PC-3 (cell line): ENCODE results near the gene NFATC1. TPM values are rescaled to one million over a fixed set of nuclear protein-coding genes. Genes with fewer than 3 reads are reported as not detected.
A peak's percentile ranks its signal among the peaks of the same experiment; 100 is the strongest.

Experiments used
- ATAC-seq: fragments of 200-7000 bp; cut with Tn5 transposase; 2 replicates; pipeline ENCODE4 v1.9.1; 2020; ENCODE audit warnings: mild to moderate bottlenecking, moderate library complexity
- BruUV-seq: library from RNA; stranded (reverse); fragments of 400-500 nt; replicated peaks from 2 replicates; lab custom pipeline; 2021; lab: Mats Ljungman, UMichigan
- CTCF ChIA-PET: fragments of 300-600 bp; sonication (Branson Sonifier 250); formaldehyde crosslinking; loops from one replicate; lab custom pipeline; 2022; ENCODE audit warnings: antibody characterized with exemption; lab: Charles Lee
- POLR2A ChIA-PET: fragments of 300-600 bp; sonication (Branson Sonifier 250); formaldehyde crosslinking; loops from one replicate; lab custom pipeline; 2022; ENCODE audit warnings: antibody characterized with exemption; ENCODE audit not compliant: unreplicated experiment; lab: Charles Lee
- DNase-seq: peaks from one replicate; pipeline ENCODE4 v3.0.0-alpha.2; 2015
- H2AFZ ChIP-seq: fragments of 300-600 bp; sonication (generic); 2 replicates; pipeline ENCODE4 v1.6.0; 2016; ENCODE audit warnings: antibody characterized with exemption, low read length
- H3F3A ChIP-seq: fragments of 300-600 bp; sonication (generic); one replicate; pipeline ENCODE4 v1.6.0; 2017; ENCODE audit warnings: antibody characterized with exemption, low read length, control low read depth, mild to moderate bottlenecking; ENCODE audit not compliant: unreplicated experiment
- H3K27ac ChIP-seq: fragments of 300-600 bp; sonication (generic); 2 replicates; pipeline ENCODE4 v1.5.1; 2016; ENCODE audit warnings: mild to moderate bottlenecking, low read length
- H3K27me3 ChIP-seq: fragments of 300-600 bp; sonication (generic); 2 replicates; pipeline ENCODE4 v1.6.1; 2016; ENCODE audit warnings: low read length, mixed read lengths
- H3K36me3 ChIP-seq: fragments of 300-600 bp; sonication (generic); 2 replicates; pipeline ENCODE4 v1.6.1; 2016; ENCODE audit warnings: low read depth, mixed run types, low read length, mixed read lengths
- H3K4me1 ChIP-seq: fragments of 300-600 bp; sonication (generic); 2 replicates; pipeline ENCODE4 v1.5.1; 2016; ENCODE audit warnings: low read length; ENCODE audit not compliant: insufficient read depth
- H3K4me2 ChIP-seq: fragments of 300-600 bp; sonication (generic); 2 replicates; pipeline ENCODE4 v1.6.0; 2016; ENCODE audit warnings: low read length
- H3K4me3 ChIP-seq: fragments of 300-600 bp; sonication (generic); 2 replicates; pipeline ENCODE4 v1.5.1; 2016; ENCODE audit warnings: mild to moderate bottlenecking, low read length, mixed read lengths
- H3K79me2 ChIP-seq: fragments of 300-600 bp; sonication (generic); 2 replicates; pipeline ENCODE4 v1.6.1; 2017; ENCODE audit warnings: low read length, mixed read lengths
- H3K9ac ChIP-seq: fragments of 300-600 bp; sonication (generic); 2 replicates; pipeline ENCODE4 v1.6.0; 2016; ENCODE audit warnings: mild to moderate bottlenecking, low read length
- H3K9me2 ChIP-seq: fragments of 300-600 bp; sonication (generic); replicated peaks from 2 replicates; pipeline ENCODE4 v1.6.1; 2016; ENCODE audit warnings: mixed run types, low read length, mixed read lengths
- H3K9me3 ChIP-seq: fragments of 300-600 bp; sonication (generic); 2 replicates; pipeline ENCODE4 v1.6.1; 2016; ENCODE audit warnings: low read length, mixed read lengths
- H4K20me1 ChIP-seq: fragments of 300-600 bp; sonication (generic); 2 replicates; pipeline ENCODE4 v1.6.1; 2016; ENCODE audit warnings: low read length, mixed read lengths
- EZH2 ChIP-seq: fragments of 300-600 bp; sonication (generic); IDR thresholded peaks from one replicate; pipeline ENCODE4 v1.6.1; 2017; ENCODE audit warnings: antibody characterized with exemption, mild to moderate bottlenecking, low read length; ENCODE audit not compliant: unreplicated experiment
- EZH2phosphoT487 ChIP-seq: fragments of 300-600 bp; sonication (generic); IDR thresholded peaks from 2 replicates; pipeline ENCODE4 v1.6.1; 2018; ENCODE audit warnings: mild to moderate bottlenecking, antibody characterized with exemption, low read length, borderline replicate concordance
- intact Hi-C: fragments of 100-400 bp; cut with micrococcal nuclease; formaldehyde crosslinking; loops from 2 replicates; pipeline ENCODE4 v1.9.0; 2023
- total RNA-seq: library from RNA; depleted of rRNA; stranded (reverse); fragments of >200 nt; gene quantifications from 2 replicates; pipeline ENCODE4 v1.2.3, GENCODE V29; 2014
- TF ChIP-seq, protein P1 (sequence below): fragments of 300-600 bp; sonication (generic); conservative IDR thresholded peaks from 2 replicates; pipeline ENCODE4 v1.5.1; 2017; ENCODE audit warnings: antibody characterized with exemption, low read depth, mild to moderate bottlenecking, low read length

The NFATC1 gene
- total RNA-seq, 1 experiment from 2014 or later: 5.9 TPM

DNA sequence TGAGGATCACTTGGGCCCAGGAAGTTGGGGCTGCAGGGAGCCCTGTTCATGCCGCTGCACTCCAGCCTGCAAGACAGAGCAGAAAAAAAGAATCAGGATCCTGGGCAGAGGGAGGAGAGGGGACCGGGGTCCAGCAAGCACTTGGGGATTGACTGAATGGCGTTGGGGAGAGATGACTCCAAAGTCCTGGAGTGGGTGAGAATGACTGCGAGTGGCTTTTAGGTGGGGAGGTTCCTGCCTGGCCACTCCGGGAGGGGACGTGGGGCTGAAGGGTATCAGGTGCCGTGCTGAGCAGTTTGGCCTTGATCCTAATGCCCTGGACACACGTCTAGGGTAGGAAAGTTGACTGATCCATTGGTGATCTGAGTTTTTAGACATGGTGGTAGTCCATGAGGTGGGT, 3.5 kb upstream of the NFATC1 start:
- intact Hi-C loops: no loop called here

DNA sequence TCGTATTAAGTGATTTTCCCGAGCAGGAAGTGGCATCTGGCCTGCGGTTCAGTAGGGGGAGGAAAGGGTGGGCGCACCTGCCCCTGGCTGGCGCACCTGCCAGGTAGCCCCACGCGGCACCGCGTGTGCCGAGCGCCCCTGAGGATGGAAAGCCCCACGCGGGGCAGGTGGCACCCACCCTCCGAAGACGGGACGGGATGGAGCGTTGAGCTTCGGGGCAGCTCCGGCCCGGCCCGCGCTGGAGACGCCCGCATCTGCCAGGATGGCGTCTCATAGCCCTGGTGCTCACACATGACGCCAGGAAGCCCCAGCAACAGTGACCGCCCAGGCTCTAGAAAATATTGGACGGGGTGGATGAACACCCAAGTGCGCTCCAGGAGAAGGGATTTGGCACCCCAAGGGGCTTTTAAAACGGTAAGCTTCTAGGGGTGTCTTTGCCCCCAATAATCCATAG, 2.5 kb upstream of the NFATC1 start:
- no peak for TF ChIP-seq EZH2
- no peak for TF ChIP-seq EZH2phosphoT487
- TF ChIP-seq, protein P1, sequence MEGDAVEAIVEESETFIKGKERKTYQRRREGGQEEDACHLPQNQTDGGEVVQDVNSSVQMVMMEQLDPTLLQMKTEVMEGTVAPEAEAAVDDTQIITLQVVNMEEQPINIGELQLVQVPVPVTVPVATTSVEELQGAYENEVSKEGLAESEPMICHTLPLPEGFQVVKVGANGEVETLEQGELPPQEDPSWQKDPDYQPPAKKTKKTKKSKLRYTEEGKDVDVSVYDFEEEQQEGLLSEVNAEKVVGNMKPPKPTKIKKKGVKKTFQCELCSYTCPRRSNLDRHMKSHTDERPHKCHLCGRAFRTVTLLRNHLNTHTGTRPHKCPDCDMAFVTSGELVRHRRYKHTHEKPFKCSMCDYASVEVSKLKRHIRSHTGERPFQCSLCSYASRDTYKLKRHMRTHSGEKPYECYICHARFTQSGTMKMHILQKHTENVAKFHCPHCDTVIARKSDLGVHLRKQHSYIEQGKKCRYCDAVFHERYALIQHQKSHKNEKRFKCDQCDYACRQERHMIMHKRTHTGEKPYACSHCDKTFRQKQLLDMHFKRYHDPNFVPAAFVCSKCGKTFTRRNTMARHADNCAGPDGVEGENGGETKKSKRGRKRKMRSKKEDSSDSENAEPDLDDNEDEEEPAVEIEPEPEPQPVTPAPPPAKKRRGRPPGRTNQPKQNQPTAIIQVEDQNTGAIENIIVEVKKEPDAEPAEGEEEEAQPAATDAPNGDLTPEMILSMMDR: no peak
- no TSS peak for BruUV-seq
- peaks cover 16% of the 10 kb centered on the region; the same call in 1 of the 2 replicates for H3K4me1 ChIP-seq
- ATAC-seq (no peak), DNase-seq (no peak)
- intact Hi-C loops: no loop called here
- no peaks in the 10 kb centered on the region for H3K9me3 ChIP-seq
- no peaks in the 10 kb centered on the region for H4K20me1 ChIP-seq
- peak overlapping the region; percentile 70 for H3K4me3 ChIP-seq
- H3K9me2 ChIP-seq: no peaks in the 10 kb centered on the region
- H3K4me2 ChIP-seq: peak overlapping the region; percentile 99
- H2AFZ ChIP-seq: peak overlapping the region; percentile 84
- H3K36me3 ChIP-seq: no peaks in the 10 kb centered on the region
- no peaks in the 10 kb centered on the region for H3K27me3 ChIP-seq
- H3K9ac ChIP-seq: peak overlapping the region; percentile 73
- ChIA-PET POLR2A (interaction anchor here (0.7 kb wide), 1 partner anchor 103 kb away, joined by 3 read pairs; no protein-coding TSS in a partner anchor), CTCF (interaction anchor here (0.7 kb wide), 1 partner anchor 358 kb away, joined by 3 read pairs; no protein-coding TSS in a partner anchor)
- H3K27ac ChIP-seq: peak overlapping the region; percentile 72
- no peaks in the 10 kb centered on the region for H3F3A ChIP-seq
- no peaks in the 10 kb centered on the region for H3K79me2 ChIP-seq

More for the DNA sequence above, 3.5 kb upstream of the NFATC1 start:
- BruUV-seq: no TSS peak
- DNase-seq: no peak
- no peak overlapping the region for H2AFZ ChIP-seq
- no peak overlapping the region for H3K27ac ChIP-seq
- TF ChIP-seq, protein P1: no peak
- TF ChIP-seq EZH2: no peak
- H3K79me2 ChIP-seq: no peaks in the 10 kb centered on the region
- ChIA-PET POLR2A (no interaction called here), CTCF (no interaction called here)
- H3K36me3 ChIP-seq: no peaks in the 10 kb centered on the region
- H3F3A ChIP-seq: no peaks in the 10 kb centered on the region
- no peak overlapping the region for H3K9ac ChIP-seq
- ATAC-seq: no peak
- H3K4me3 ChIP-seq: no peak overlapping the region
- H3K4me1 ChIP-seq: peaks cover 16% of the 10 kb centered on the region; the same call in 1 of the 2 replicates
- no peaks in the 10 kb centered on the region for H3K9me2 ChIP-seq
- H3K4me2 ChIP-seq: no peak overlapping the region
- no peaks in the 10 kb centered on the region for H3K9me3 ChIP-seq
- H3K27me3 ChIP-seq: no peaks in the 10 kb centered on the region
- H4K20me1 ChIP-seq: no peaks in the 10 kb centered on the region
